ENCODE measurements around the gene LUZP2.

Gene LUZP2

GRCh38 chr11:24634606-24635160, 137.8 kb downstream of the LUZP2 start:
- H3F3A ChIP-seq (ENCODE audit: insufficient read depth, low read length) = no peaks in the 10 kb centered on the region
- DNase-seq = no peak
- H3K4me2 ChIP-seq (ENCODE audit: low read depth, low read length) = no peak overlapping the region
- no peak overlapping the region for H3K9ac ChIP-seq (ENCODE audit: low read length)
- H3K27me3 ChIP-seq (replicated peaks; ENCODE audit: insufficient read depth, low read length) = no peaks in the 10 kb centered on the region
- H3K4me3 ChIP-seq (ENCODE audit: low read length) = no peak overlapping the region
- TF ChIP-seq CTCF (IDR thresholded peaks at IDR 0.05; ENCODE audit: low read length) (no peak), EZH2 (optimal IDR thresholded peaks at IDR 0.05; ENCODE audit: low read depth, low read length) (no peak), EZH2phosphoT487 (IDR thresholded peaks at IDR 0.05; ENCODE audit: low read length) (no peak)
- no peaks in the 10 kb centered on the region for H3K9me3 ChIP-seq (replicated peaks; ENCODE audit: insufficient read depth, low read length)
- no peaks in the 10 kb centered on the region for H3K4me1 ChIP-seq (ENCODE audit: low read length)
- no peak overlapping the region for H3K27ac ChIP-seq (ENCODE audit: low read length)
- no peaks in the 10 kb centered on the region for H3K36me3 ChIP-seq (replicated peaks; ENCODE audit: insufficient read depth, low read length)
- H4K20me1 ChIP-seq (ENCODE audit: insufficient read depth, low read length) = no peaks in the 10 kb centered on the region
- no peaks in the 10 kb centered on the region for H3K79me2 ChIP-seq (ENCODE audit: low read length)
- no peak overlapping the region for H2AFZ ChIP-seq (ENCODE audit: low read length)
- H3K9me2 ChIP-seq (replicated peaks; ENCODE audit: insufficient read depth, low read length) = no peaks in the 10 kb centered on the region

GRCh38 chr11:24635588-24636290, 138.9 kb downstream of the LUZP2 start:
- Histone ChIP-seq H3K9ac (ENCODE audit: low read length) (no peak overlapping the region), H4K20me1 (ENCODE audit: insufficient read depth, low read length) (no peaks in the 10 kb centered on the region), H3K4me2 (ENCODE audit: low read depth, low read length) (no peak overlapping the region), H3K9me2 (replicated peaks; ENCODE audit: insufficient read depth, low read length) (no peaks in the 10 kb centered on the region), H2AFZ (ENCODE audit: low read length) (no peak overlapping the region), H3K27me3 (replicated peaks; ENCODE audit: insufficient read depth, low read length) (no peaks in the 10 kb centered on the region), H3K4me3 (ENCODE audit: low read length) (no peak overlapping the region), H3K79me2 (ENCODE audit: low read length) (no peaks in the 10 kb centered on the region), H3F3A (ENCODE audit: insufficient read depth, low read length) (no peaks in the 10 kb centered on the region), H3K27ac (ENCODE audit: low read length) (no peak overlapping the region), H3K9me3 (replicated peaks; ENCODE audit: insufficient read depth, low read length) (no peaks in the 10 kb centered on the region), H3K36me3 (replicated peaks; ENCODE audit: insufficient read depth, low read length) (no peaks in the 10 kb centered on the region), H3K4me1 (ENCODE audit: low read length) (no peaks in the 10 kb centered on the region)
- TF ChIP-seq EZH2phosphoT487 (IDR thresholded peaks at IDR 0.05; ENCODE audit: low read length) = no peak
- no peak for TF ChIP-seq CTCF (IDR thresholded peaks at IDR 0.05; ENCODE audit: low read length)
- TF ChIP-seq EZH2 (optimal IDR thresholded peaks at IDR 0.05; ENCODE audit: low read depth, low read length) = no peak
- DNase-seq = no peak

- Histone ChIP-seq H3K36me3 (replicated peaks; ENCODE audit: insufficient read depth, low read length) (no peaks in the 10 kb centered on the region), H3F3A (ENCODE audit: insufficient read depth, low read length) (no peaks in the 10 kb centered on the region), H3K27me3 (replicated peaks; ENCODE audit: insufficient read depth, low read length) (no peaks in the 10 kb centered on the region), H3K9ac (ENCODE audit: low read length) (no peak overlapping the region), H3K27ac (ENCODE audit: low read length) (no peak overlapping the region), H3K79me2 (ENCODE audit: low read length) (no peaks in the 10 kb centered on the region), H2AFZ (ENCODE audit: low read length) (no peak overlapping the region), H3K4me3 (ENCODE audit: low read length) (no peak overlapping the region), H4K20me1 (ENCODE audit: insufficient read depth, low read length) (no peaks in the 10 kb centered on the region), H3K4me2 (ENCODE audit: low read depth, low read length) (no peak overlapping the region), H3K4me1 (ENCODE audit: low read length) (no peaks in the 10 kb centered on the region), H3K9me2 (replicated peaks; ENCODE audit: insufficient read depth, low read length) (no peaks in the 10 kb centered on the region), H3K9me3 (replicated peaks; ENCODE audit: insufficient read depth, low read length) (no peaks in the 10 kb centered on the region)
- TF ChIP-seq EZH2phosphoT487 (IDR thresholded peaks at IDR 0.05; ENCODE audit: low read length) (no peak), EZH2 (optimal IDR thresholded peaks at IDR 0.05; ENCODE audit: low read depth, low read length) (no peak), CTCF (IDR thresholded peaks at IDR 0.05; ENCODE audit: low read length) (no peak)
- DNase-seq = no peak
These were observed 139.4 kb downstream of the LUZP2 start for GRCh38 chr11:24636291-24636629.
